Measurements from ENCODE around the gene EHF.

- TF ChIP-seq CTCF (IDR thresholded peaks at IDR 0.05; ENCODE audit: insufficient read depth, low read length, poor library complexity, severe bottlenecking) (no peak), EZH2phosphoT487 (conservative IDR thresholded peaks at IDR 0.05; ENCODE audit: low read length) (no peak)
Observed at GRCh38 chr11:34609850-34610249, 11.0 kb upstream of the EHF start.
